SH-SY5Y (cell line): Measurements from ENCODE around the gene ZNF408.

Experiments
- GATA2 ChIP-seq: IDR thresholded peaks from 2 replicates; pipeline ENCODE4 v1.6.1; 2011; ENCODE audit warnings: mild to moderate bottlenecking, low read depth, low read length
- GATA3 ChIP-seq: IDR thresholded peaks from 2 replicates; pipeline ENCODE4 v1.6.1; 2011; ENCODE audit warnings: low read depth, mild to moderate bottlenecking, low read length, moderate library complexity

DNA sequence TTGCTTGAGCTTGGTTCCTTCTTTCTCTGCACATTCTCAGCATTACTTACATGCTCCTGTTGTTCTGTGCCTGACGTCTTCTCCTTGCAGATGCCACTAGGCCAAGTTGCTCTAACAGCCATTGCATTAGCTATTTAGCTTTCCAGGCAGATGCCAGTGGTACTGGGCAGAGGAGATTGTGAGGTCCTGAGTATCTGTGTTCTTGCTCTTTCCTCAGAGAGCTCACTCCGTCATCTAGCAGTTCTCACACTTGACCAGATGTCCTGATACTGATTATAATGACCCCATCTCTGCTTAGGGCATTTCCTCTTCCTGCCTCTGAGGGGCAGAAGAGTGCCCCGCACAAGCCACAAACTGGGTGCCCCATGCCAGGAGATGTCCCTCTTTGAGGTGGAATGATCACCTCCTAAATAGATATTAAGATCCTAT lies 31.1 kb upstream of the ZNF408 start:
- TF ChIP-seq GATA2 (no peak), GATA3 (no peak)
